ENCODE results near the gene FAM120A.

- TF ChIP-seq POLR2A (IDR thresholded peaks at IDR 0.05; ENCODE audit: low read depth) (no peak), CTCF (IDR thresholded peaks at IDR 0.05) (no peak), POLR2AphosphoS5 (IDR thresholded peaks at IDR 0.05) (no peak), EP300 (IDR thresholded peaks at IDR 0.05) (no peak)
These were observed 56.3 kb downstream of the FAM120A start for GRCh38 chr9:93507768-93508167.

Data from esophagus muscularis mucosa (tissue), 4 donors.